Measurements from ENCODE around the gene FTH1. TPM values are rescaled to one million over a fixed set of nuclear protein-coding genes. Genes with fewer than 3 reads are reported as not detected.

FTH1 gene
- total RNA-seq, 1 donor, result 1,813 TPM

DNA sequence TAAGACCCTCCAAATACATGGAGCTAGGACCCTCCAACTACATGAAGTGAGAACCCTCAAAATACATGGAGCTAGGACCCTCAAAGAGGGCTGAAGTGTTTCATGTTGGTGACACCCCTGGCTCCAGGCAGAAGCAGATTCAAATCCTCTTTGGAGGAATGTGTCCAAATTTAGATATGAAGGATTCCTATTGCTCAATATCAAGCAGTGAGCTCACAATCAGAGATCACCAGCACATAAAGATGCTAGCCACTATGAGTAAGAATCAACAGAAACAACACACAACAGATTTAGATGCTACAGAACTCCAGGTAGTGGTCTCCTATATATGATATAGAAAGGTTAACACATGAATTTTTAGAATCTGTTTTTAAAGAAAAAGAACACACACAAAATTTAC, 38.8 kb downstream of the FTH1 start:
- peak; percentile 40 for DNase-seq (ENCODE audit: low read depth)
- H3K4me3 ChIP-seq (ENCODE audit: low read depth, low read length), result no peak overlapping the region
- no peak for TF ChIP-seq CTCF (IDR thresholded peaks at IDR 0.05; ENCODE audit: insufficient read depth, low read length)

DNA sequence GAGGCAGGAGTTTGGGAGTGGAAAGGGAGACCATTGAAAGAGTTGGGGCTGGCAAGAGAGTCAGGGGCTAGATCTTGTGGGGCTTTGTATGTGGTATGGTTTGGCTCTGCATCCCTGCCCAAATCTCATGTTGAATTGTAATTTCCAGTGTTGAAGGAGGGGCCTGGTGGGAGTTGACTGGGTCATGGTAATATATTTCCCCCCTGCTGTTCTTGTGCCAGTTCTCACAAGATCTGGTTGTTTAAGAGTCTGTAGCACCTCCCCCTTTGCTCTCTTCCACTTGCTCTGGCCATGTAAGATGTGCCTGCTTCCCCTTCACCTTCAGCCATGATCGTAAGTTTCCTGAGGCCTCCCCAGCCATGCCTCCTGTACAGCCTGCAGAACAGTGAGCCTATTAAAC, 39.9 kb downstream of the FTH1 start:
- no peak overlapping the region for H3K4me3 ChIP-seq (ENCODE audit: low read depth, low read length)
- no peak for TF ChIP-seq CTCF (IDR thresholded peaks at IDR 0.05; ENCODE audit: insufficient read depth, low read length)
- no peak for DNase-seq (ENCODE audit: low read depth)

DNA sequence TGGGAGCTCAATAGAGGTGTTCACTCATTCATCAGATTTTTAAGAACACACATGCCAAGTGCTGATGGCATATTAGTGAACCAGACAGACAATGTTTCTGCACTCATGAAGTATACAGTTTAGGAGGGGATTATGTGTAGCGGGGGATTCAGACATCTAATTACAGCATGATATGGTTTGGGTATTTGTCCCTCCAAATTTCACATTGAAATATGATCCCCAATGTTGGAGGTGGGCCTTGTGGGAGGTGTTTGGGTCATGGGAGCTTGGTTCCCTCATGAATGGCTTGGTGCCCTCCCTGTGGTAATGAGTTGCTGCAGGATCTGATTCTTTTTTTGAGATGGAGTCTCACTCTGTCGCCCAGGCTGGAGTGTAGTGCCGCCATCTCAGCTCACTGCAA, 41.2 kb downstream of the FTH1 start:
- no peak for DNase-seq (ENCODE audit: low read depth)
- no peak for TF ChIP-seq CTCF (IDR thresholded peaks at IDR 0.05; ENCODE audit: insufficient read depth, low read length)
- no peak overlapping the region for H3K4me3 ChIP-seq (ENCODE audit: low read depth, low read length)

DNA sequence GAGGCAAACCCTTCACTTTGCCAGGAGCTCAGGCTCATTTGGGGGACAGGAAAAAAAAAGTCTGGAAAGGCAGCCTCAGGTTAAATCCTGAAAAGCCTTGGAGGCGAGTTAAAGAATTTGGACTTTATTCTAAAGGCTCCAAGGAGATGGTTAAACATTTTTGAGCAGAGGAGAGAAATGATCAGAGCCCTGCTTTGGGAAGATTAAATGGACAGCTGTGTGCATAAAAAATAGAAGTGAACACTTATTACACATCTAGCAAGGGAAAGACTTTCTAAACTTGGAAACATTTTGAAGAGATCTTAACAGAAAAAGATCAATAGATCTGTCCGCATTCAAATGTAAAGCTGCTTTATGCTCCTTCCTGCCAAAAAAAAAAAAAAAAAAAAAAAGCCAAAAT, 41.7 kb downstream of the FTH1 start:
- H3K4me3 ChIP-seq (ENCODE audit: low read depth, low read length), result no peak overlapping the region
- no peak for DNase-seq (ENCODE audit: low read depth)
- no peak for TF ChIP-seq CTCF (IDR thresholded peaks at IDR 0.05; ENCODE audit: insufficient read depth, low read length)

DNA sequence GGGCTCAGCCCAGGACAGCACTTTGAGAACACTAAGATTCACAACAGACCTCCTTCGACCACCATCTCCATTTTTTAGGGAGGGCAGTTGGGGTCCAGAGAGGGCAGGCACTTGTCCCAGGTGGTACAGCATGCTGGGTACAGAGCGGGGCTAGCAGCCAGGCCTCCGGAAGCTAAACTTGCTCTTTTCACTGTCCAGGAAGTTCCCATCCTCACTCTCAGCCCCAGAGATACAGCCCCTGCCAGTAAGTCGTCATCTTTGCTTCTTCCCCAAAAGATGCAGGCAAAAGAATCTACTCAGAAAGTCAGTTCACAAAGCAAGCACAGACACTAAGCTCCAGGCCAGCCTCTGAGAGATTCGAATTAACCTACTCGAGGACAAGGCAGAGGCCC, 43.4 kb downstream of the FTH1 start:
- no peak for TF ChIP-seq CTCF (IDR thresholded peaks at IDR 0.05; ENCODE audit: insufficient read depth, low read length)
- DNase-seq (ENCODE audit: low read depth), result no peak
- no peak overlapping the region for H3K4me3 ChIP-seq (ENCODE audit: low read depth, low read length)

GRCh38 chr11:61923166-61924063, 44.0 kb downstream of the FTH1 start:
- DNase-seq (ENCODE audit: low read depth), result peak; percentile 84
- H3K4me3 ChIP-seq (ENCODE audit: low read depth, low read length), result no peak overlapping the region
- TF ChIP-seq CTCF (IDR thresholded peaks at IDR 0.05; ENCODE audit: insufficient read depth, low read length), result no peak

Measured in fibroblast of the aortic adventitia (primary cell).